Kidney (tissue), 14 donors: ENCODE results near the gene BNIP3. TPM values are rescaled to one million over a fixed set of nuclear protein-coding genes. Genes with fewer than 3 reads are reported as not detected.

Experiments
- DNase-seq, 5 donors: peaks; one replicate each; pipeline ENCODE4 v3.0.0-alpha.2; 2013 to 2020
- FAIRE-seq: peaks from 2 replicates; lab custom pipeline; 2012; peaks lifted over from hg19 to GRCh38; lab: Jason Lieb, UNC
- H3K27ac ChIP-seq, 2 donors: one replicate each; pipeline ENCODE4 v1.7.0; 2013; ENCODE audit warnings: low read depth in 2 of 2, low read length in 2 of 2, inconsistent platforms in 1 of 2
- H3K27me3 ChIP-seq: one replicate; pipeline ENCODE4 v1.7.1; 2013; ENCODE audit warnings: low read length, inconsistent platforms; ENCODE audit not compliant: control insufficient read depth, insufficient read depth
- H3K36me3 ChIP-seq, 3 donors: one replicate each; pipeline versions ENCODE4 v1.7.0 to v1.7.1; 2013; ENCODE audit warnings: low read length in 3 of 3, control low read depth in 1 of 3, inconsistent platforms in 1 of 3; ENCODE audit not compliant: insufficient read depth in 3 of 3, control insufficient read depth in 2 of 3
- H3K4me1 ChIP-seq, 3 donors: one replicate each; pipeline versions ENCODE4 v1.7.0 to v1.7.1; 2013; ENCODE audit warnings: low read length in 3 of 3, inconsistent platforms in 1 of 3, low read depth in 1 of 3; ENCODE audit not compliant: control insufficient read depth in 2 of 3, insufficient read depth in 2 of 3
- H3K4me3 ChIP-seq, 3 donors: one replicate each; pipeline versions ENCODE4 v1.7.0 to v1.8.1; 2013; ENCODE audit warnings: low read length in 3 of 3, control low read depth in 1 of 3, inconsistent platforms in 1 of 3
- H3K9ac ChIP-seq, 3 donors: one replicate each; pipeline versions ENCODE4 v1.7.0 to v1.7.1; 2013; ENCODE audit warnings: low read length in 3 of 3, control low read depth in 1 of 3, inconsistent platforms in 1 of 3
- H3K9me3 ChIP-seq, 3 donors: one replicate each; pipeline versions ENCODE4 v1.7.0 to v1.7.1; 2013; ENCODE audit warnings: low read length in 3 of 3, control low read depth in 1 of 3, inconsistent platforms in 1 of 3; ENCODE audit not compliant: control insufficient read depth in 2 of 3, insufficient read depth in 1 of 3
- CTCF ChIP-seq: IDR thresholded peaks from 3 replicates; pipeline ENCODE4 v1.5.1; 2012; ENCODE audit warnings: mild to moderate bottlenecking, moderate library complexity, borderline replicate concordance; ENCODE audit not compliant: insufficient read depth; ENCODE audit errors: extremely low read depth
- intact Hi-C: fragments of 100-400 bp; cut with DNase I; formaldehyde crosslinking; loops from one replicate; pipeline ENCODE4 v1.11.1; 2022
- polyA plus RNA-seq: library from polyadenylated mRNA; stranded (reverse); fragments of 350-450 nt; fragmentation: Illumina TruSeq; extraction: RNeasy Lipid Tissue Mini Kit (QIAGEN cat#74804); gene quantifications from one replicate; pipeline ENCODE4 v1.2.3, GENCODE V29; 2014; ENCODE audit warnings: low read depth, low replicate concordance; ENCODE audit not compliant: insufficient read depth
- total RNA-seq: library from RNA; stranded (reverse); fragmentation: NEBNext Ultra II Directional; extraction: Animal tissue kit (Norgen Biotek cat#: 25700); gene quantifications from one replicate; pipeline ENCODE4 v1.2.1, GENCODE V29; 2021
- donor health status: control.
- donor health status: control.
- donor health status: control.
- donor health status: control.
- donor health status: control.
- donor health status: DM: yes; HTN: yes; CAD: no.
- donor health status: Normal renal cell carcinoma (clear cell type).

Gene BNIP3
- total and polyA plus RNA-seq, 2 donors from 2014 or later: 49.6 to 75.4 TPM

- Histone ChIP-seq H3K27ac (no peak overlapping the region), H3K27me3 (no peaks in the 10 kb centered on the region), H3K9ac (no peak overlapping the region), H3K4me1 (peaks cover 4 to 36% (median 18%) of the 10 kb centered on the region in 3 donors), H3K36me3 (peaks cover 0 to 9% (median 8%) of the 10 kb centered on the region in 3 donors), H3K9me3 (no peaks in the 10 kb centered on the region), H3K4me3 (no peak overlapping the region)
- DNase-seq: no peak
- no peak for FAIRE-seq
- TF ChIP-seq CTCF: no peak
- intact Hi-C loops: no loop called here
Measured at GRCh38 chr10:131974034-131974817, 7.5 kb downstream of the BNIP3 start.

- no peak overlapping the region for H3K27ac ChIP-seq
Measured at GRCh38 chr10:131973160-131973951, 8.4 kb downstream of the BNIP3 start.

GRCh38 chr10:131972474-131973071 is 9.2 kb downstream of the BNIP3 start:
- H3K9me3 ChIP-seq: no peaks in the 10 kb centered on the region
- DNase-seq (peak; percentile 77 to 91 (median 81)), FAIRE-seq (no peak)
- TF ChIP-seq CTCF: no peak
- H3K4me3 ChIP-seq: no peak overlapping the region
- H3K27me3 ChIP-seq: no peaks in the 10 kb centered on the region
- no peak overlapping the region for H3K9ac ChIP-seq
- peaks cover 3 to 30% (median 12%) of the 10 kb centered on the region in 3 donors for H3K4me1 ChIP-seq
- H3K27ac ChIP-seq: no peak overlapping the region
- intact Hi-C loops: no loop called here
- peaks cover 0 to 13% (median 8%) of the 10 kb centered on the region in 3 donors for H3K36me3 ChIP-seq

More at GRCh38 chr10:131973160-131973951, 8.4 kb downstream of the BNIP3 start:
- H3K27me3 ChIP-seq: no peaks in the 10 kb centered on the region
- H3K4me1 ChIP-seq: peaks cover 4 to 34% (median 15%) of the 10 kb centered on the region in 3 donors
- no peak for TF ChIP-seq CTCF
- peaks cover 0 to 13% (median 8%) of the 10 kb centered on the region in 3 donors for H3K36me3 ChIP-seq
- H3K9ac ChIP-seq: no peak overlapping the region
- H3K4me3 ChIP-seq: no peak overlapping the region
- no peaks in the 10 kb centered on the region for H3K9me3 ChIP-seq
- FAIRE-seq: no peak
- intact Hi-C loops: no loop called here
- peak in 2 of 5 donors; percentile 17 to 45 for DNase-seq
